Fibroblast of pulmonary artery (primary cell): Measurements from ENCODE around the gene LHFPL6.

ENCODE experiments used
- DNase-seq: peaks from one replicate; pipeline ENCODE4 v3.0.0-alpha.2; 2010; ENCODE audit warnings: low read depth
- H3K4me3 ChIP-seq: replicated peaks from 2 replicates; pipeline ENCODE4 v1.5.1; 2011; ENCODE audit warnings: low read depth, mild to moderate bottlenecking, control low read depth, low read length, moderate library complexity
- TF ChIP-seq, protein P1 (sequence below): IDR thresholded peaks from 2 replicates; pipeline ENCODE4 v1.5.1; 2011; ENCODE audit warnings: mild to moderate bottlenecking, control low read depth, low read length, inconsistent platforms; ENCODE audit errors: missing control alignments

Gene LHFPL6

GRCh38 chr13:39379667-39380655 lies 223.0 kb downstream of the LHFPL6 start:
- TF ChIP-seq, protein P1, sequence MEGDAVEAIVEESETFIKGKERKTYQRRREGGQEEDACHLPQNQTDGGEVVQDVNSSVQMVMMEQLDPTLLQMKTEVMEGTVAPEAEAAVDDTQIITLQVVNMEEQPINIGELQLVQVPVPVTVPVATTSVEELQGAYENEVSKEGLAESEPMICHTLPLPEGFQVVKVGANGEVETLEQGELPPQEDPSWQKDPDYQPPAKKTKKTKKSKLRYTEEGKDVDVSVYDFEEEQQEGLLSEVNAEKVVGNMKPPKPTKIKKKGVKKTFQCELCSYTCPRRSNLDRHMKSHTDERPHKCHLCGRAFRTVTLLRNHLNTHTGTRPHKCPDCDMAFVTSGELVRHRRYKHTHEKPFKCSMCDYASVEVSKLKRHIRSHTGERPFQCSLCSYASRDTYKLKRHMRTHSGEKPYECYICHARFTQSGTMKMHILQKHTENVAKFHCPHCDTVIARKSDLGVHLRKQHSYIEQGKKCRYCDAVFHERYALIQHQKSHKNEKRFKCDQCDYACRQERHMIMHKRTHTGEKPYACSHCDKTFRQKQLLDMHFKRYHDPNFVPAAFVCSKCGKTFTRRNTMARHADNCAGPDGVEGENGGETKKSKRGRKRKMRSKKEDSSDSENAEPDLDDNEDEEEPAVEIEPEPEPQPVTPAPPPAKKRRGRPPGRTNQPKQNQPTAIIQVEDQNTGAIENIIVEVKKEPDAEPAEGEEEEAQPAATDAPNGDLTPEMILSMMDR: no peak
- H3K4me3 ChIP-seq: no peak overlapping the region
- DNase-seq: no peak

GRCh38 chr13:39379118-39379517 lies 223.9 kb downstream of the LHFPL6 start:
- H3K4me3 ChIP-seq: no peak overlapping the region
- TF ChIP-seq, protein P1: no peak
- DNase-seq: no peak

DNA sequence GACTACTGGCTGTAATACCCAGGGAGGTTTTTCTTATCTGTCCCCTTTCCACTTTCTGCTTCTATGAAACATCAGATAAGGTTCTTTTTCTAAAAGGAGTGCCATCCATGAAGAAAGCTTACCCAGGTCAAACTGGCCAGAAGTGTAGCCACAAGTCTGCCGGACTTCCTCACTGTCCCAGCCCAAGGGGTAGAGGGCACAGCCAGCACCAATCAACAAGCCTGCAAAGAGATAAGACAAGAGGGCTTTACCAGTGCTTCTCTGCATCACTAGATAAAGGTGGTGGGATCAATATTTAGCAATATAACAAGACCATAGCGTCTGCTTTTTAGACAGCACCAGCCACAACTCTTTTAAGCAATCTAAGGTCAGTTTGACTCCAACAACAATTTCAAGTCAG lies 224.7 kb downstream of the LHFPL6 start:
- TF ChIP-seq, protein P1: no peak
- DNase-seq: no peak
- H3K4me3 ChIP-seq: no peak overlapping the region

GRCh38 chr13:39377699-39378098 lies 225.3 kb downstream of the LHFPL6 start:
- TF ChIP-seq, protein P1: no peak
- DNase-seq: no peak
- H3K4me3 ChIP-seq: no peak overlapping the region

- no peak overlapping the region for H3K4me3 ChIP-seq
- DNase-seq: no peak
- TF ChIP-seq, protein P1: no peak
These were observed 226.9 kb downstream of the LHFPL6 start for GRCh38 chr13:39376076-39376475.

DNA sequence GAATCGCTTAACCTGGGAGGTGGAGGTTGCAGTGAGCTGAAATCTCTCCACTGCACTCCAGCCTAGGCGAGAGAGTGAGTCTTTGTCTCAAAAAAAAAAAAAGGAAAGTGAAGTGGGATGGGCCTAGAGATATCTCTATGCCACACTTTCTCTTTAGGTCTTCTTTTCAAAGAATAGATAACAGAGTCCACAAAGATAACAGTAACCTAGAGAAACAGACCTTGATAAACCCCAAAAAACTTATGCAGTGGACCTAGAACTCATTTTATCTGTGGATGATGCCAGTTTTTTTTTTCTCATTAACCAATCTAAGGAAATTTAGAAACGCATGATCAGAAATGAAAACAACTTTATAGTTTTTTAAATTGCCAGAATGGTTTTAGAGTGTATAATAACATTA lies 227.4 kb downstream of the LHFPL6 start:
- H3K4me3 ChIP-seq: no peak overlapping the region
- TF ChIP-seq, protein P1: no peak

DNA sequence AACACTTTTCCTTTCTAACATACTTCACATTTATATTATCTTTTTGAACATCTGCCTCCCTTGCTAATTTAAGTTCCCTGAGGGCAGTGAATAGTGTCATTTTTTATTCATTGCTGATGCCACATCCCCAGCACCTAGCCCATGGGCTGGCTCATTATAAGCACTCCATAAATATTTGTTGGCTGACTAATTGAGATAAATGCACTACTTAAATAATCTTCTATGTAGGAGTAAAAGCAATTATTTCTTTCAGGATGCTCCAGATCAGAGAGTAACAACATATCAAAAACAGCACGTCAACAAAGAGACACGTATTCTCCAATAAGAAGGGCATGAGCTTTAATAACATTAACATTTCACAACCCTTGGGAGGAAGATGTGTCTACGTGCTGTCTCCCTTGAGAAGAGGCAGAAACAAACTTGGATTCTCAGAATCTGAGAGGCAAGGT lies 228.2 kb downstream of the LHFPL6 start:
- no peak overlapping the region for H3K4me3 ChIP-seq
- TF ChIP-seq, protein P1: no peak
- no peak for DNase-seq

More for the DNA sequence above, 227.4 kb downstream of the LHFPL6 start:
- DNase-seq: no peak
